GM18870 (cell line): ENCODE data around the gene RGS3.

Experiments used
- ATAC-seq: cut with Tn5 transposase; IDR thresholded peaks from one replicate; pipeline ENCODE4 v1.9.1; 2021; ENCODE audit warnings: moderate library complexity; ENCODE audit not compliant: unreplicated experiment

RGS3 gene

GRCh38 chr9:113509463-113509862 lies 45.9 kb downstream of the RGS3 start:
- no peak for ATAC-seq

DNA sequence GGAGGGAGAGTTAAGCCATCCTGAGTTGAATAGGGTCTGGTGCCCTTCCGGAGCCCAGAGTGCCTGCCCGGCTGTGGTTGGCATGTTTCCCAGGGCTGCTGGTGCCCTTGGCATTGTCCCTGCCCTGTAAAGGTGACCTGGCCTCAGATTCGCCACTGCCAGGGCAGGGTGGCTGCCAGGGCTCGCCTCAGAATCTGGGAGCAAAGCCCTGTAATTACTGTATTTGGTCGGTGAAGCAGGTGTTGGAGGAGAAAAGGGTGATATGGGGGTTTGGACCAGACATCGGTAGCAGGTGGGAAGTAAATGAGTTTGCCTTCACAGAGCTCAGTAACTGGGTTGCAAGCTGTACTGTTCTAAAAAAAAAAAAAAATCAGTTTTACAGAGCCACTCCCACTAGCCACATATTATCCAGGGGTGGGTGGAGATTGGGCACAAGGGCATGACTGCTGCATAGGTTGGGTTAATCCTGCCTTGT lies 47.6 kb downstream of the RGS3 start:
- no peak for ATAC-seq

GRCh38 chr9:113511856-113512761 lies 48.6 kb downstream of the RGS3 start:
- ATAC-seq = peak; percentile 37

DNA sequence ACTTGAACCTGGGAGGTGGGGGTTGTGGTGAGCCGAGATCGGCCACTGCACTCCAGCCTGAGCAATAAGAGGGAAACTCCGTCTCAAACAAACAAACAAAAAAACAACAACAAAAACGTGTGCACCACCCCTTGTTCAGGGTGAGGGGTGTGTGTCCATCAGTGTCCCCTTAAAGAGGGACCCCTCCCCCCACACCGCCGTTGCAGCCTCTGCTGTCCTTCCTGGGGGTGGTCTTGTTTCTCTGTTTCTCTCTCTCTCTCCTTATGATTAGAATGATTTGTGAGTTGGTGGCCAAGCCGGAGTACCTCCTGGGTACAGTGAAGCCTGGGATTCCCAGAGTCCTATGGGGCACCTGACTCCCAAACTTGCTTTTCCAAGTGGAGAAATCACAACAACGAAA lies 49.6 kb downstream of the RGS3 start:
- ATAC-seq = no peak

GRCh38 chr9:113513536-113513935 lies 50.0 kb downstream of the RGS3 start:
- ATAC-seq = no peak

- ATAC-seq = no peak
Measured at GRCh38 chr9:113514061-113514460, 50.5 kb downstream of the RGS3 start.

DNA sequence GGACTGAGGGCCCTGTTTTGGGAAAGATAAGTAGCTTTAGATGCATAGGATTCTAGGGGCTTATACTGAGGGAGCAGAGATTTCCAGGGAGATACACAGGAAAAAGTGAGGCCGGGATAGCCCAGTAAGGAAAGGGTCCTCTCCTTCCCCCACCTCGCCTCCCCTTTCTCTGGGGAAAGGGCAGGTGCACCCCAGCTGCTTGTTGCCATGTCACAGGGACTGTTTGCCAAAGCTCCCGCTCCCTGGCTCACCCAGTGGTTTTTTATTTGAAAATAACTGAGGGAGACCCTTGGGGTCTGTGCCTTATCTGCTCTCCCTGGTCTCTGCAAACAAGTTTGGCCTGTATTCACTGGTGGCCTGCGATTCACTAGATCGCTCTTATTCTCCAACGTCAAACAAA lies 51.2 kb downstream of the RGS3 start:
- no peak for ATAC-seq

- ATAC-seq = no peak
Measured at GRCh38 chr9:113515862-113516261, 52.3 kb downstream of the RGS3 start.

- ATAC-seq = peak; percentile 92
Measured at GRCh38 chr9:113516840-113517577, 53.5 kb downstream of the RGS3 start.

DNA sequence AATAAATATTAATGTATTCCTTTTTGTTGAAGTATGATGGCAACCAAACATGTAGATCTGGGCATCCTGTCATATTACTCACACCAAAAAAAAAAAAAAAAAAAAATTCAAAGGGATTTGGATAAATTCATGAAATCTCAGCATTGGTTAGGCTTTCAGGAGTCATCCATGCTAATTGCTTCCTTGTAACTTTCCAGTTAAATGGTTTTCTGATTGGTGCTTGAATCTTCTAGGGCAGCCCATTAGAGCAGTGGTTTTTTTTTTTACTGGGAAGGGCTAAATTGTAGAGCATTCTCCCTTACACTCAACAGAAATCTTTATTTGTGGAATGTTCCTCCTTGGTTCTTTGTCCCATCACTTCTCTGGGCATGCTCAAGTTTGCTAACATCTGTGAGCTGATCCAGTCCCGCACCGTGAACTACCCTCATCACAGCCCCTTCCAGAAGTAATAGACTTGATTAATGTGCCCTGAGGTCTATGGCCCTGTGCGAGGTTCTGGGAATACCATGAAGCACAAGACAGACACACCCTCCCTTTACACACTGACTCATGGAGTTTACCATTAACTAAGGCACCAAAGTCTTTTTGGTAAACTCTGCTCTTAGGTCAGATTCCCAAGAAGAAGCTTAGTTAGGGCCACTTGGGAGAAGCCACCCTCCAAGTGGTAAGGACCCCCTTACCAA lies 56.0 kb downstream of the RGS3 start:
- no peak for ATAC-seq

DNA sequence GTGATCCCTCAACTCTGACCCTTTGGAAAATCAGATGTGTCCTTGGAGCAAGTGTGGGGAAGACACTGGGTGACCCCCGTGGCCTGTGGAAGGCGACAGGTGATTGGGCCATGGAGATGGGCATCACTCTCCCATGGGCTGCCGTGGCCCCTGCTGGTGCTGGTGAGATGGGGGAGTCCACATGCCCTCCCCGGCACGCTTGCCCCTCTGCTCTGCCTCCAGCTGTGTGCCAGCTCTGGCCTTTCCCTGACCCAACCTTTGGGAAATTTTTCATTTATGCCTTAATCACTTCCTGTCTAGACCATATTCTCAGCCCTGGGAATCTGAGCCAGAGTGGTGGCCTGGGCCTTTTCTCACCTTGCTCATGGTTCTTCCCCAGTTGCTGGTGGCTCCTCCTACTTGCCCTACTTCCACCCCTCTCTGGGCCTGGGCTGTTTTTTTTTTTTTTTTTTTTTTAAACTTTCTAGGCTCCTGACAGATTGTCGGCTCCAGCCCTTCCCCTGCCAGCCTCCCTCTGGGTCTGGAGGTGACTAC lies 56.6 kb downstream of the RGS3 start:
- ATAC-seq = no peak

DNA sequence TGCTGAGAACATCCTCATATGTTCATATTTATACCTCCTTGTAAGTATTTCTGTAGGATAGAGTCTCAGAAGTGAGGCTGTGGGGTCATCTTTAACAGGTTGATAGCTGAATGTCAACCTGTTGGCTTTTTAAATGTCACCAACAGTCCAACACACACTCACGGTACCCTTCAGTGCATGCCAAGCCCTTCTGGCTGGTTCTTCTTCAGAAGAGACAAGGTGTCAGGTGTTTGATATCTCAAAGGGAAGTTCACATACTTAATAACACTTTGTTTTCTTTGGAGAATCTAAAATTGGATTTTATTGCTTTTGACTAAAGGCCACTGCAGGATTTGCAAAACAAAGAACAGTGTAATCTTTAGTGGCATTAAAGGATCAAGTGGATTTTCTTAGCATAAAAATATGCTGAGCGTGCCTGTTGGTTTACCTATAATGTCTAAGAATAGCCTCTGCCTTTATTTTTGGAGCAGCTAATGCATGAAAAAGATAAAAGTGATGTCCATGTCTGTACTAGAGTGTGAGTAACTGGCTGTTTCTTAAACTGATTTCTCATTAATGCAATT lies 58.2 kb downstream of the RGS3 start:
- no peak for ATAC-seq

GRCh38 chr9:113522419-113522818 lies 58.9 kb downstream of the RGS3 start:
- ATAC-seq = no peak

DNA sequence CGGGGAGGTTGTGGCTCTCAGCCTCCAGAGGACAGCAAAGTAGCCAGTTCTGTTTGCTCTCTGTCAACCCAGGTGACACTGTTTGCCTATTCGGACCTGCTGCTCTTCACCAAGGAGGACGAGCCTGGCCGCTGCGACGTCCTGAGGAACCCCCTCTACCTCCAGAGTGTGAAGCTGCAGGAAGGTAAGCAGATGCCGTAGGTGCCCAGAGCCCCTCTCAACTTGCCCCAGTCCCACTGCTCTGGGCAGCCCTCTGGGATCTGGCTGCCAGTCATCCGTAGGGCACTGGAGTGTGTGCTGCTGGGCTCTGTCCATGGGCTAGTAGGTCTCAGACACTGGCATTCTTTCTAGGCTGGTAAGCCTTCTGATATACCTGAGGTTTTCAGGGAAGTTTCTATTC lies 59.3 kb downstream of the RGS3 start:
- ATAC-seq = no peak

- ATAC-seq = peak; percentile 91
Measured at GRCh38 chr9:113523421-113524141, 60.1 kb downstream of the RGS3 start.

DNA sequence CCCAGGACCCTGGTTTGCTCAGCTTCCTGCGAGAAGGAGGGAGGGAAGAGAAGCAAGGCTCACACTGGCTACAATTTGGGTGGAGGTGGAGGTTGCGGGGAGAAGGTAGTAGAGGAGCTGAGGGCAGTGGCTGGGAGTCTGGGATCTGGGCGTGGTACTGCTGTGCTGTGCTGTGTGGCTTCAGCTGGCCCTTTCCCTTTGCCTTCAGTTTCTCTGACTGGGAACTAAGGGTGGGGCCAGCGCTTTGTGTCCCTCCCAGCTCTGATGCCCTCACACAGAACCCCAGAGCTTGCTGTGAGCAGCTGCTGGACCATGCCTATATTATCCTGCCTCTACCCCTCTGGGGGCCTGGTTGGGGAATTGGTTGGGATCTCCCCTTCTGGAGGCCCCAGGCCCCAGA lies 60.9 kb downstream of the RGS3 start:
- ATAC-seq = no peak

DNA sequence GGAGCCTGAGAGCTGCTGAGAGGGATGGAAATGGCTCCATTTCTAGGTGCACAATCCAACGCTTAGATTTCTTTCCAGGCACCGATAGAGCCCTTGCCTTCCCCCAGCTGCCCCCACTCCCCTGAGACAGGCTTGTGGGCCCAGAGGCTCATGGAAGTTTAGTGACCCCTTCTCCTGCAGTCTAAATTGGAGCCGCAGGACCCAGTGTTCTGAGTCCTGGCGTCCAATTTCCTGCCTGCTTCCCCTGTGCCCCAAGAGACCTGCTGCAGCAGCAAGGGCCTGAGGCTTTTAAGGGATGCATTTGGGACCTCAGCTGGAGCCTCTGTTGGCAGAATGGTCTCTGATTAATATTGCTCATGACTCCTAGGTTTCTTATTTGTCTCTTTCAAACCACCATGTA lies 61.7 kb downstream of the RGS3 start:
- no peak for ATAC-seq

GRCh38 chr9:113525831-113526230 lies 62.3 kb downstream of the RGS3 start:
- ATAC-seq = no peak

DNA sequence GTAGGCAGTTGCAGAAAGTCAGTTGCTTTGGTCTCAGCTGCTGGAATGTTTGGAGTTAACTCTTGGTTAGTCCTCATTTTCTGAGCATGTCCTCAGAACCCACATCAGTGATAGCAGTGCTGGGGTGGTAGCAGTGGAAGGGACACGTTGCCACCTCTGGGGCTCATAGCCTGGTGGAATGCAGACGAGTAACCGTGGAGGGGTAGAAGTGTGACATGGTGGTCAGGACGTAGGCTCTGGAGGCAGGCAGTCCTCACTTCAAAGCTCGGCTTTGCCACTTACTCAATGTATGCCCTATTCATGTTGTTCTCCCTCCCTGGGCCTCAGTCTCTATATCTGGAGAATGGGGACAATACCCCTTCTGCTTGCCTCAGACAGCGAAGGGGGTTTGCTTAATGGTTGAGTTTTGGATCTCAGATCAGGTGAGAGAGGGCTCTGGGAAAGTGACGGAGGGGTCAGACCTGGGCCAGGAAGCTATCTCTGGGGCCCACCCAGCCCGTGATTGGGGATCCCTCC lies 62.8 kb downstream of the RGS3 start:
- ATAC-seq = no peak

DNA sequence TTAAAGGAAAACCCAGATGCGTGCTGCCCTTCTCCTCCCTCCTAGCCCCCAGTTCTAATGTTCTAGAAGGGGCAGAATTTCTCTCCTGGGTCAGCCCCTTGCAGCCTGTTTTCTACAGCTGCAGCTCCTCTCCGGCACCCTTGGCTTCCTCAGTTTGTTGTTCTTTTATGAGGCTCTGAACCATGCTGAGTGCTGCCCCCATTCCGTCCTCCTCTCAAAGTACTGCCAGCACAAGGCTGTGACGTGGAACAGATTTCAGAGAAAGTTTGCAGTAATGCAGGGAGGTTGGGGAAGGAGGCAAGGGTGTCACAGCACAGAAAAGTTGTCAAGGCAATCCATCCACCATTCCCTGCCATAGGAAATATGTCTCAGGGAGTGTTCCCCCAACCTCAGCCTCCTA lies 63.3 kb downstream of the RGS3 start:
- no peak for ATAC-seq
